SK-N-SH (cell line): ENCODE data around the gene KLB. TPM values are rescaled to one million over a fixed set of nuclear protein-coding genes. Genes with fewer than 3 reads are reported as not detected.

Experiments used
- CTCF ChIA-PET: fragments of 300-600, 350-600 bp; formaldehyde crosslinking; extraction: SDS; loops from one replicate; lab custom pipeline; 2021; lab: Yijun Ruan, JAX
- POLR2A ChIA-PET: fragments of 350-600 bp; sonication (Branson Sonifier 250); formaldehyde crosslinking; extraction: SDS; loops from one replicate; lab custom pipeline; 2020; ENCODE audit warnings: antibody characterized with exemption, inconsistent platforms; lab: Yijun Ruan, JAX
- DNase-seq: peaks from one replicate; pipeline ENCODE4 v3.0.0; 2012
- H2AFZ ChIP-seq: fragments of 200-600 bp; sonication (generic); 2 replicates; pipeline ENCODE4 v1.8.1; 2016; ENCODE audit warnings: antibody characterized with exemption, mild to moderate bottlenecking, low read depth
- H3F3A ChIP-seq: fragments of 200-600 bp; sonication (generic); replicated peaks from 2 replicates; pipeline ENCODE3; 2016; ENCODE audit warnings: antibody characterized with exemption, mild to moderate bottlenecking; ENCODE audit not compliant: insufficient read depth
- H3K27ac ChIP-seq, 2 experiments: fragments of 200-500 bp in 1 of 2; fragments of 200-600 bp in 1 of 2; sonication (Bioruptor generic) in 1 of 2; sonication (generic), shearing (Covaris generic) in 1 of 2; 2 replicates each; pipeline versions ENCODE4 v1.5.1 to v1.6.1; 2014 to 2016; ENCODE audit warnings: low read depth in 2 of 2, inconsistent platforms in 1 of 2, low read length in 1 of 2, mild to moderate bottlenecking in 1 of 2, mixed read lengths in 1 of 2
- H3K27me3 ChIP-seq: fragments of 200-600 bp; sonication (generic), shearing (Covaris generic); 2 replicates; pipeline ENCODE4 v1.6.1; 2016; ENCODE audit warnings: mixed run types; ENCODE audit not compliant: insufficient read depth
- H3K36me3 ChIP-seq, 2 experiments: fragments of 200-500 bp in 1 of 2; fragments of 200-600 bp in 1 of 2; sonication (Bioruptor generic) in 1 of 2; sonication (generic) in 1 of 2; replicated peaks in 1 of 2; 2 replicates each; pipeline versions ENCODE3 to v1.5.1; 2014 to 2016; ENCODE audit warnings: low read length in 1 of 2, mild to moderate bottlenecking in 1 of 2; ENCODE audit not compliant: insufficient read depth in 2 of 2, control insufficient read depth in 1 of 2
- H3K4me1 ChIP-seq, 2 experiments: fragments of 200-500 bp in 1 of 2; fragments of 200-600 bp in 1 of 2; sonication (Bioruptor generic) in 1 of 2; sonication (generic), shearing (Covaris generic) in 1 of 2; 2 replicates each; pipeline versions ENCODE4 v1.5.1 to v1.6.1; 2014 to 2016; ENCODE audit warnings: low read depth in 1 of 2, low read length in 1 of 2, mixed run types in 1 of 2; ENCODE audit not compliant: insufficient read depth in 2 of 2, control insufficient read depth in 1 of 2
- H3K4me2 ChIP-seq: fragments of 200-600 bp; sonication (generic), shearing (Covaris generic); 2 replicates; pipeline ENCODE4 v1.6.1; 2017; ENCODE audit warnings: mixed run types
- H3K4me3 ChIP-seq, 2 experiments: fragments of 200-500 bp in 1 of 2; fragments of 200-600 bp in 1 of 2; sonication (Bioruptor generic) in 1 of 2; sonication (generic), shearing (Covaris generic) in 1 of 2; 2 replicates each; pipeline versions ENCODE4 v1.5.1 to v1.8.1; 2014 to 2016; ENCODE audit warnings: low read depth in 2 of 2, inconsistent platforms in 1 of 2, low read length in 1 of 2, mild to moderate bottlenecking in 1 of 2, mixed read lengths in 1 of 2, moderate library complexity in 1 of 2
- H3K79me2 ChIP-seq: fragments of 200-600 bp; sonication (generic); 2 replicates; pipeline ENCODE4 v1.8.1; 2017; ENCODE audit warnings: mild to moderate bottlenecking; ENCODE audit not compliant: insufficient read depth
- H3K9ac ChIP-seq: fragments of 200-600 bp; sonication (generic); 2 replicates; pipeline ENCODE4 v1.6.1; 2017; ENCODE audit warnings: mixed run types
- H3K9me2 ChIP-seq: fragments of 200-600 bp; sonication (generic); 2 replicates; pipeline ENCODE4 v1.6.1; 2017; ENCODE audit warnings: mixed run types
- H3K9me3 ChIP-seq: fragments of 200-600 bp; sonication (generic); 2 replicates; pipeline ENCODE4 v1.6.1; 2017; ENCODE audit warnings: mixed run types, mild to moderate bottlenecking, moderate library complexity
- H4K20me1 ChIP-seq: fragments of 200-600 bp; sonication (generic); 2 replicates; pipeline ENCODE4 v1.6.1; 2017; ENCODE audit warnings: mild to moderate bottlenecking, mixed run types; ENCODE audit not compliant: insufficient read depth
- CHD2 ChIP-seq: fragments of 150-350 bp; IDR thresholded peaks from 2 replicates; pipeline ENCODE4 v1.6.1; 2018; ENCODE audit warnings: low read length; ENCODE audit not compliant: partially characterized antibody
- CTCF ChIP-seq: fragments of 200-600 bp; sonication (generic); IDR thresholded peaks from 2 replicates; pipeline ENCODE4 v1.6.1; 2017; ENCODE audit warnings: antibody characterized with exemption, mild to moderate bottlenecking, moderate library complexity
- EP300 ChIP-seq, 2 experiments: IDR thresholded peaks; 2 replicates each; pipeline versions ENCODE4 v1.4.0 to v1.6.1; 2012; ENCODE audit warnings: borderline replicate concordance in 1 of 2, low read depth in 1 of 2, low read length in 1 of 2
- FOXM1 ChIP-seq: IDR thresholded peaks from 2 replicates; pipeline ENCODE4 v1.4.0; 2012; ENCODE audit warnings: low read depth, mild to moderate bottlenecking
- GABPA ChIP-seq: IDR thresholded peaks from 2 replicates; pipeline ENCODE4 v1.4.0; 2012; ENCODE audit warnings: low read depth, mild to moderate bottlenecking
- GATA2 ChIP-seq: sonication (generic); formaldehyde crosslinking; IDR thresholded peaks from 2 replicates; pipeline ENCODE4 v1.5.0; 2020; ENCODE audit warnings: mild to moderate bottlenecking, missing genetic modification reagents
- MEF2A ChIP-seq: IDR thresholded peaks from 2 replicates; pipeline ENCODE4 v1.4.0; 2012; ENCODE audit warnings: low read depth, borderline replicate concordance
- NFIC ChIP-seq: IDR thresholded peaks from 2 replicates; pipeline ENCODE4 v1.4.0; 2012; ENCODE audit warnings: borderline replicate concordance
- POLR2AphosphoS5 ChIP-seq: IDR thresholded peaks from 2 replicates; pipeline ENCODE4 v1.6.1; 2012; ENCODE audit warnings: low read depth, low read length
- RCOR1 ChIP-seq: fragments of 150-350 bp; IDR thresholded peaks from 2 replicates; pipeline ENCODE4 v1.6.1; 2017; ENCODE audit warnings: antibody characterized with exemption, low read length
- RXRA ChIP-seq: IDR thresholded peaks from 2 replicates; pipeline ENCODE4 v1.4.0; 2012; ENCODE audit warnings: low read depth, mild to moderate bottlenecking, borderline replicate concordance
- SIN3A ChIP-seq: IDR thresholded peaks from 2 replicates; pipeline ENCODE4 v1.6.1; 2012; ENCODE audit warnings: low read depth, mild to moderate bottlenecking, low read length, moderate library complexity, borderline replicate concordance
- SMC3 ChIP-seq: IDR thresholded peaks from 2 replicates; pipeline ENCODE4 v1.6.1; 2012; ENCODE audit warnings: low read depth, low read length, improper control_type of control experiment
- TAF1 ChIP-seq: IDR thresholded peaks from 2 replicates; pipeline ENCODE4 v1.6.1; 2012; ENCODE audit warnings: low read depth, mild to moderate bottlenecking, low read length, moderate library complexity, borderline replicate concordance
- TCF12 ChIP-seq: IDR thresholded peaks from 2 replicates; pipeline ENCODE4 v1.4.0; 2012
- TEAD4 ChIP-seq: IDR thresholded peaks from 2 replicates; pipeline ENCODE4 v1.4.0; 2012; ENCODE audit warnings: mild to moderate bottlenecking, borderline replicate concordance; ENCODE audit not compliant: insufficient read depth
- USF1 ChIP-seq: IDR thresholded peaks from 2 replicates; pipeline ENCODE4 v1.4.0; 2012; ENCODE audit warnings: low read depth, borderline replicate concordance
- YY1 ChIP-seq: IDR thresholded peaks from 2 replicates; pipeline ENCODE4 v1.4.0; 2012; ENCODE audit warnings: low read depth, mild to moderate bottlenecking
- WGBS: methylation state at CpG from one replicate; pipeline ENCODE4 v1.1.6; 2017; ENCODE audit warnings: low lambda C conversion rate; 5-methylcytosine and 5-hydroxymethylcytosine counted together
- polyA plus RNA-seq, 3 experiments: library from polyadenylated mRNA; depleted of rRNA; stranded (reverse); fragments of >200 nt; gene quantifications; 2 replicates each; pipeline ENCODE4 v1.2.3, GENCODE V29; 2012
- TF ChIP-seq, protein P1 (sequence below): IDR thresholded peaks from 2 replicates; pipeline ENCODE4; 2012
- TF ChIP-seq, protein P2 (sequence below): IDR thresholded peaks from 2 replicates; pipeline ENCODE4 v1.4.0; 2012; ENCODE audit warnings: low read depth, borderline replicate concordance
- TF ChIP-seq, protein P3 (sequence below): fragments of 150-350 bp; IDR thresholded peaks from 2 replicates; pipeline ENCODE4 v1.6.1; 2017; ENCODE audit warnings: antibody characterized with exemption, low read length, low read depth, borderline replicate concordance
- TF ChIP-seq, protein P4 (sequence below): IDR thresholded peaks from 2 replicates; pipeline ENCODE4 v1.4.0; 2012; ENCODE audit warnings: low read depth

The KLB gene
- polyA plus RNA-seq, 1 of the 3 experiments (the other 2 are of a cell fraction) = not detected

- H3K36me3 ChIP-seq = peaks cover 12 to 22% of the 10 kb centered on the region in 2 experiments
- H3K4me1 ChIP-seq = no peaks in the 10 kb centered on the region; a peak in 1 of 4 replicates
- no peak overlapping the region for H2AFZ ChIP-seq
- H3K79me2 ChIP-seq = no peaks in the 10 kb centered on the region
- ChIA-PET CTCF (interaction anchor here (1.1 kb wide), 1 partner anchor 717 kb away, joined by 3 read pairs; no protein-coding TSS in a partner anchor), POLR2A (no interaction called here)
- H3K4me2 ChIP-seq = no peak overlapping the region
- no peaks in the 10 kb centered on the region for H3K9me2 ChIP-seq
- no peaks in the 10 kb centered on the region for H4K20me1 ChIP-seq
- 55% methylated on average over 5 of the region's 5 CpGs for WGBS
- peaks cover 3% of the 10 kb centered on the region for H3F3A ChIP-seq
- H3K9me3 ChIP-seq = no peaks in the 10 kb centered on the region
- DNase-seq = peak; percentile 59
- H3K27ac ChIP-seq = peak overlapping the region; percentile 6 to 15; a peak in 2 of 4 replicates
- H3K4me3 ChIP-seq = no peak overlapping the region
- no peaks in the 10 kb centered on the region for H3K27me3 ChIP-seq
- no peak overlapping the region for H3K9ac ChIP-seq
- TF ChIP-seq, protein P1, sequence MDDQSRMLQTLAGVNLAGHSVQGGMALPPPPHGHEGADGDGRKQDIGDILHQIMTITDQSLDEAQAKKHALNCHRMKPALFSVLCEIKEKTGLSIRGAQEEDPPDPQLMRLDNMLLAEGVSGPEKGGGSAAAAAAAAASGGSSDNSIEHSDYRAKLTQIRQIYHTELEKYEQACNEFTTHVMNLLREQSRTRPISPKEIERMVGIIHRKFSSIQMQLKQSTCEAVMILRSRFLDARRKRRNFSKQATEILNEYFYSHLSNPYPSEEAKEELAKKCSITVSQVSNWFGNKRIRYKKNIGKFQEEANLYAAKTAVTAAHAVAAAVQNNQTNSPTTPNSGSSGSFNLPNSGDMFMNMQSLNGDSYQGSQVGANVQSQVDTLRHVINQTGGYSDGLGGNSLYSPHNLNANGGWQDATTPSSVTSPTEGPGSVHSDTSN = no peak
- TF ChIP-seq TAF1 (no peak), MEF2A (no peak), GABPA (no peak), USF1 (no peak), YY1 (no peak), FOXM1 (no peak), TEAD4 (no peak), CHD2 (no peak), TCF12 (no peak), CTCF (no peak), POLR2AphosphoS5 (no peak), GATA2 (CRISPR knock-in tag) (peak; percentile 51; the same call in 1 of the 2 replicates), NFIC (no peak), RCOR1 (peak; percentile 87), SMC3 (no peak), RXRA (no peak), EP300 (IDR thresholded peaks at IDR 0.05; ENCODE audit: borderline replicate concordance in 1 of 2, low read depth in 1 of 2, low read length in 1 of 2) (peak in 1 of 2 experiments; percentile 34; a peak in 1 of 4 replicates), SIN3A (no peak)
- TF ChIP-seq, protein P2, sequence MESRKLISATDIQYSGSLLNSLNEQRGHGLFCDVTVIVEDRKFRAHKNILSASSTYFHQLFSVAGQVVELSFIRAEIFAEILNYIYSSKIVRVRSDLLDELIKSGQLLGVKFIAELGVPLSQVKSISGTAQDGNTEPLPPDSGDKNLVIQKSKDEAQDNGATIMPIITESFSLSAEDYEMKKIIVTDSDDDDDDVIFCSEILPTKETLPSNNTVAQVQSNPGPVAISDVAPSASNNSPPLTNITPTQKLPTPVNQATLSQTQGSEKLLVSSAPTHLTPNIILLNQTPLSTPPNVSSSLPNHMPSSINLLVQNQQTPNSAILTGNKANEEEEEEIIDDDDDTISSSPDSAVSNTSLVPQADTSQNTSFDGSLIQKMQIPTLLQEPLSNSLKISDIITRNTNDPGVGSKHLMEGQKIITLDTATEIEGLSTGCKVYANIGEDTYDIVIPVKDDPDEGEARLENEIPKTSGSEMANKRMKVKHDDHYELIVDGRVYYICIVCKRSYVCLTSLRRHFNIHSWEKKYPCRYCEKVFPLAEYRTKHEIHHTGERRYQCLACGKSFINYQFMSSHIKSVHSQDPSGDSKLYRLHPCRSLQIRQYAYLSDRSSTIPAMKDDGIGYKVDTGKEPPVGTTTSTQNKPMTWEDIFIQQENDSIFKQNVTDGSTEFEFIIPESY = no peak
- TF ChIP-seq, protein P3, sequence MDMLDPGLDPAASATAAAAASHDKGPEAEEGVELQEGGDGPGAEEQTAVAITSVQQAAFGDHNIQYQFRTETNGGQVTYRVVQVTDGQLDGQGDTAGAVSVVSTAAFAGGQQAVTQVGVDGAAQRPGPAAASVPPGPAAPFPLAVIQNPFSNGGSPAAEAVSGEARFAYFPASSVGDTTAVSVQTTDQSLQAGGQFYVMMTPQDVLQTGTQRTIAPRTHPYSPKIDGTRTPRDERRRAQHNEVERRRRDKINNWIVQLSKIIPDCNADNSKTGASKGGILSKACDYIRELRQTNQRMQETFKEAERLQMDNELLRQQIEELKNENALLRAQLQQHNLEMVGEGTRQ = no peak
- TF ChIP-seq, protein P4, sequence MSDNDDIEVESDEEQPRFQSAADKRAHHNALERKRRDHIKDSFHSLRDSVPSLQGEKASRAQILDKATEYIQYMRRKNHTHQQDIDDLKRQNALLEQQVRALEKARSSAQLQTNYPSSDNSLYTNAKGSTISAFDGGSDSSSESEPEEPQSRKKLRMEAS = no peak
These were observed 69.6 kb downstream of the KLB start for GRCh38 chr4:39476187-39476895.
